Trophoblast cell (in vitro differentiated cells and primary cell): Measurements from ENCODE around the gene COL16A1.

Source experiments
- DNase-seq, 2 donors: peaks; one replicate each; pipeline ENCODE4 v3.0.0-alpha.2; 2016
- H2AFZ ChIP-seq: 2 replicates; pipeline ENCODE4 v1.6.1; 2013; ENCODE audit warnings: low read length, moderate library complexity, mild to moderate bottlenecking; ENCODE audit not compliant: insufficient read depth, poor library complexity
- H2AK5ac ChIP-seq: 2 replicates; pipeline ENCODE4 v1.6.1; 2013; ENCODE audit warnings: mild to moderate bottlenecking, low read length
- H2BK120ac ChIP-seq: 2 replicates; pipeline ENCODE4 v1.6.1; 2013; ENCODE audit warnings: low read length, mild to moderate bottlenecking, moderate library complexity; ENCODE audit not compliant: insufficient read depth, poor library complexity
- H2BK12ac ChIP-seq: 2 replicates; pipeline ENCODE4 v1.6.1; 2013; ENCODE audit warnings: mild to moderate bottlenecking, low read length, moderate library complexity
- H2BK5ac ChIP-seq: 2 replicates; pipeline ENCODE4 v1.6.1; 2013; ENCODE audit warnings: low read length, low read depth, moderate library complexity, mild to moderate bottlenecking; ENCODE audit not compliant: poor library complexity
- H3K14ac ChIP-seq: 2 replicates; pipeline ENCODE4 v1.6.1; 2013; ENCODE audit warnings: mild to moderate bottlenecking, low read length
- H3K18ac ChIP-seq: 2 replicates; pipeline ENCODE4 v1.6.1; 2013; ENCODE audit warnings: mild to moderate bottlenecking, low read length
- H3K23ac ChIP-seq: 2 replicates; pipeline ENCODE4 v1.6.1; 2013; ENCODE audit warnings: low read length
- H3K27ac ChIP-seq: 2 replicates; pipeline ENCODE4 v1.5.1; 2013; ENCODE audit warnings: low read depth, mild to moderate bottlenecking, inconsistent platforms, low read length, moderate library complexity
- H3K27me3 ChIP-seq: 2 replicates; pipeline ENCODE4 v1.6.1; 2013; ENCODE audit warnings: inconsistent platforms, mild to moderate bottlenecking, low read length, moderate library complexity; ENCODE audit not compliant: insufficient read depth
- H3K36me3 ChIP-seq, 2 experiments: 1 replicate in 1 of 2; 2 replicates in 1 of 2; pipeline ENCODE4 v1.6.1; 2013; ENCODE audit warnings: low read length in 2 of 2, mild to moderate bottlenecking in 2 of 2, moderate library complexity in 1 of 2; ENCODE audit not compliant: insufficient read depth in 2 of 2, control insufficient read depth in 1 of 2
- H3K4ac ChIP-seq: 2 replicates; pipeline ENCODE4 v1.6.1; 2013; ENCODE audit warnings: low read depth, mild to moderate bottlenecking, low read length, moderate library complexity
- H3K4me1 ChIP-seq, 2 experiments: 1 replicate in 1 of 2; 2 replicates in 1 of 2; pipeline ENCODE4 v1.6.1; 2013; ENCODE audit warnings: low read length in 2 of 2, mild to moderate bottlenecking in 2 of 2, moderate library complexity in 1 of 2; ENCODE audit not compliant: insufficient read depth in 2 of 2, control insufficient read depth in 1 of 2
- H3K4me2 ChIP-seq: 2 replicates; pipeline ENCODE4 v1.6.1; 2013; ENCODE audit warnings: inconsistent platforms, mild to moderate bottlenecking, low read length, moderate library complexity
- H3K4me3 ChIP-seq: 2 replicates; pipeline ENCODE4 v1.5.1; 2013; ENCODE audit warnings: mild to moderate bottlenecking, low read depth, low read length, inconsistent platforms
- H3K79me1 ChIP-seq: one replicate; pipeline ENCODE4 v1.6.1; 2013; ENCODE audit warnings: low read length
- H3K79me2 ChIP-seq: 2 replicates; pipeline ENCODE4 v1.6.1; 2013; ENCODE audit warnings: low read length, mild to moderate bottlenecking; ENCODE audit not compliant: control insufficient read depth, insufficient read depth, poor library complexity
- H3K9ac ChIP-seq: 2 replicates; pipeline ENCODE4 v1.6.1; 2013; ENCODE audit warnings: mild to moderate bottlenecking, low read length
- H3K9me3 ChIP-seq: 2 replicates; pipeline ENCODE4 v1.6.1; 2013; ENCODE audit warnings: low read depth, mild to moderate bottlenecking, control low read depth, inconsistent platforms, low read length; ENCODE audit not compliant: insufficient read depth
- H4K12ac ChIP-seq: 2 replicates; pipeline ENCODE4 v1.6.1; 2013; ENCODE audit warnings: low read depth, mild to moderate bottlenecking, low read length, moderate library complexity
- H4K8ac ChIP-seq: 2 replicates; pipeline ENCODE4 v1.6.1; 2013; ENCODE audit warnings: low read depth, mild to moderate bottlenecking, low read length, moderate library complexity
- H4K91ac ChIP-seq: one replicate; pipeline ENCODE4 v1.6.1; 2013; ENCODE audit warnings: low read depth, mild to moderate bottlenecking, low read length, moderate library complexity
- WGBS: extraction: QIAGEN DNeasy Blood & Tissue Kit; methylation state at CpG from one replicate; pipeline ENCODE4 v1.1.7; 2013; ENCODE audit warnings: missing lambda C conversion rate; ENCODE audit not compliant: insufficient read length, insufficient coverage; ENCODE audit errors: extremely low coverage; 5-methylcytosine and 5-hydroxymethylcytosine counted together

The COL16A1 gene

DNA sequence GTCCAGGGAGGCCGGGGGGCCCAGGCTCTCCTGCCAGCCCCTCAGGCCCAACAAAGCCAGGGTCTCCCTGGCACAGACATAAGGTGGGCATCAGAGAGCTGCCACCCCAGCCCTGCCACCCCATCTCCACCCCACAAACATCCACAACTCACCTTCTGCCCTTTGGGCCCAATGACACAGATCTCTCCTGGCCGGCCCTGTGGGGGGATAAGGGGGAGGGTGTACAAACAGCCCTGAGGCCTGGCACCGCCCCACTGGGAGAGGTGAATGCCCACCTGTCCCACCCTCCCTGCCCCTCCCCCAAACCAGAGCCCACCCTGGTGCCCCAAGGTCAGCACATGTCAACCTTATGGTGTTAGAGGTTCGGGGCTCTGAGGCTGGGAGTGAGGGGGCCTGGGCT is 12.4 kb downstream of the COL16A1 start:
- peak overlapping the region; percentile 78 for H3K14ac ChIP-seq
- DNase-seq: no peak
- peak overlapping the region; percentile 53 for H3K18ac ChIP-seq
- H4K91ac ChIP-seq: peak overlapping the region; percentile 89
- no peak overlapping the region for H3K23ac ChIP-seq
- H3K27me3 ChIP-seq: no peaks in the 10 kb centered on the region
- peak overlapping the region; percentile 84 for H2AK5ac ChIP-seq
- peak overlapping the region; percentile 24 for H3K4ac ChIP-seq
- peaks cover 35% of the 10 kb centered on the region for H3K79me1 ChIP-seq
- peaks cover 38% of the 10 kb centered on the region in 2 experiments for H3K4me1 ChIP-seq
- H3K27ac ChIP-seq: peak overlapping the region; percentile 28
- no CpG with 5 or more reads among the region's 4 CpGs for WGBS
- H4K8ac ChIP-seq: peak overlapping the region; percentile 57
- H2BK12ac ChIP-seq: peak overlapping the region; percentile 74
- no peak overlapping the region for H4K12ac ChIP-seq
- no peak overlapping the region for H3K4me3 ChIP-seq
- H2BK5ac ChIP-seq: peak overlapping the region; percentile 77
- no peak overlapping the region for H2AFZ ChIP-seq
- peaks cover 50% of the 10 kb centered on the region in 2 experiments for H3K36me3 ChIP-seq
- H3K9me3 ChIP-seq: no peaks in the 10 kb centered on the region
- H3K9ac ChIP-seq: no peak overlapping the region
- H3K79me2 ChIP-seq: peaks cover 8% of the 10 kb centered on the region
- no peak overlapping the region for H3K4me2 ChIP-seq
- H2BK120ac ChIP-seq: peak overlapping the region; percentile 93

DNA sequence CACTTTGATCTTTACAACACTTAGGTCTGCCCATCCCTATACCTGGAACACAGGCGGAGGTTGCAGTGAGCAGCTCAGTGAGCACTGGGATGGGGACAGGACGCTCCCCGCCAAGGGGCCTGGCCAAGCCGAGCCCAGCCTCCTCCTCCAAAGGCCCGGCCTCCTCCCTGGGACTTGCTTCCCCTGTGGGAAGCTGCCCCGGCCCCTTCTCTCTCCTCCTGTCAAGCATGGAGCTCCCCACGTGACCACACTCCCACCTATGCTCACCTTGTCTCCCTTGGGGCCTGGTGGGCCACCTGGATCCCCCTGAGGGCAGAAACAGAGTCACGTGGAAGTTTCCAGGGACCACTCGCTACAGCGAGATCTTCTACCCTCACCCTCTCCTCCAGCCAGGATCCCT is 12.9 kb downstream of the COL16A1 start:
- H3K4me2 ChIP-seq: no peak overlapping the region
- H2AFZ ChIP-seq: no peak overlapping the region
- H2AK5ac ChIP-seq: peak overlapping the region; percentile 1
- H3K79me1 ChIP-seq: peaks cover 40% of the 10 kb centered on the region
- no peaks in the 10 kb centered on the region for H3K27me3 ChIP-seq
- no peak overlapping the region for H3K23ac ChIP-seq
- peak overlapping the region; percentile 2 for H3K27ac ChIP-seq
- no peak overlapping the region for H3K4me3 ChIP-seq
- H2BK5ac ChIP-seq: peak overlapping the region; percentile 69
- H3K4ac ChIP-seq: no peak overlapping the region
- H3K9ac ChIP-seq: no peak overlapping the region
- no peak for DNase-seq
- no peaks in the 10 kb centered on the region for H3K9me3 ChIP-seq
- peaks cover 46 to 47% of the 10 kb centered on the region in 2 experiments for H3K36me3 ChIP-seq
- H2BK120ac ChIP-seq: peak overlapping the region; percentile 92
- no CpG with 5 or more reads among the region's 10 CpGs for WGBS
- peaks cover 42 to 43% of the 10 kb centered on the region in 2 experiments for H3K4me1 ChIP-seq
- H4K8ac ChIP-seq: peak overlapping the region; percentile 7
- no peak overlapping the region for H4K12ac ChIP-seq
- H3K79me2 ChIP-seq: peaks cover 8% of the 10 kb centered on the region
- peak overlapping the region; percentile 15 for H3K14ac ChIP-seq
- H4K91ac ChIP-seq: peak overlapping the region; percentile 89
- peak overlapping the region; percentile 77 for H3K18ac ChIP-seq
- peak overlapping the region; percentile 96 for H2BK12ac ChIP-seq

DNA sequence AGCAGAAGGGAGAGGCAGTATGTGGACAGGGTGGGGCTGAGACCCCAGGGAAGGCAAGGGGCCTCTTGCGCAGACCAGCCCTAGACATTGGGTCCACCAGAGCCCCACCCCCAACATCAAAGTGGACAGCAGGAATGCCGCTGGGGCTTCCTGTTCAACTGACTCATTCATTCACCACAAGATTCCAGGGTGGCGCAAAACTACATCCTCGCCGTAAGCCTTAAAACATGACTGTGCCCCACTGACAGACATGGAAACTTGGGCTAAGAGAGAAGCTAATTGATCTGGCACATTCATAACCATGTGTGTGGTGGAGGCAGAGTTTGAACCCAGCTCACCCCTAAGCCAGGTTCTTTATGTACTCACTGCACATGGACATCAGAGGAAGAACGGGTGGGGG is 14.0 kb downstream of the COL16A1 start:
- peak overlapping the region; percentile 89 for H4K91ac ChIP-seq
- H3K14ac ChIP-seq: peak overlapping the region; percentile 79
- peak overlapping the region; percentile 69 for H2BK5ac ChIP-seq
- no peak overlapping the region for H3K9ac ChIP-seq
- peak overlapping the region; percentile 77 for H3K18ac ChIP-seq
- DNase-seq: peak in 1 of 2 donors; percentile 41
- H3K9me3 ChIP-seq: no peaks in the 10 kb centered on the region
- peak overlapping the region; percentile 78 for H4K8ac ChIP-seq
- peak overlapping the region; percentile 84 for H3K4ac ChIP-seq
- H2AK5ac ChIP-seq: peak overlapping the region; percentile 83
- H3K4me2 ChIP-seq: peak overlapping the region; percentile 12
- peaks cover 37 to 42% of the 10 kb centered on the region in 2 experiments for H3K36me3 ChIP-seq
- no peak overlapping the region for H3K23ac ChIP-seq
- H2BK120ac ChIP-seq: peak overlapping the region; percentile 92
- H3K4me1 ChIP-seq: peaks cover 50 to 52% of the 10 kb centered on the region in 2 experiments
- peak overlapping the region; percentile 96 for H2BK12ac ChIP-seq
- H3K27me3 ChIP-seq: no peaks in the 10 kb centered on the region
- H3K79me1 ChIP-seq: peaks cover 46% of the 10 kb centered on the region
- H4K12ac ChIP-seq: peak overlapping the region; percentile 18
- H3K27ac ChIP-seq: peak overlapping the region; percentile 55
- WGBS: no CpG with 5 or more reads among the region's 6 CpGs
- H2AFZ ChIP-seq: no peak overlapping the region
- H3K4me3 ChIP-seq: no peak overlapping the region
- H3K79me2 ChIP-seq: peaks cover 8% of the 10 kb centered on the region

DNA sequence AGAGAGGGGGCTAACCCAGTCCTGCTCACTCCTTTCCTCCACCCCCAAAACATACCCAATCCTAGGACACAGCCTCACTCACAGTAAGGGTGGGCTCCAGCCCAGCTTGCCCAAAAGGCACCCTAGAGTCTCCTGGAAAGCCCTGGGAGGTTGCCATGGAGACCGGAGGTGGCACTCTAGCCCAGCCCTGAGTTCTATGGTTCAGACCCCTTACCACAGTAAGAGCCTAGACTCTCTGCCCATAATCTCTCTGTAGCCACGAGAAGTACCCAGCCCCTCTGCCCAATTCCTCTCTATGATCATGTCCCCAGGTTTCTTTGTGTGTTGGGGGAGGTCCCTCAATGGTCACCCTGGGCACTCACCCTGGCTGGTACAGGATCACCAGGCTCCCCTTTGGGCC is 14.4 kb downstream of the COL16A1 start:
- H2AFZ ChIP-seq: peak overlapping the region; percentile 8
- H2AK5ac ChIP-seq: peak overlapping the region; percentile 69
- H3K27ac ChIP-seq: peak overlapping the region; percentile 55

More for the DNA sequence above, 14.4 kb downstream of the COL16A1 start:
- Histone ChIP-seq H3K79me2 (peaks cover 8% of the 10 kb centered on the region), H3K79me1 (peaks cover 50% of the 10 kb centered on the region), H3K4me2 (peak overlapping the region; percentile 12), H3K27me3 (no peaks in the 10 kb centered on the region), H3K36me3 (peaks cover 36 to 42% of the 10 kb centered on the region in 2 experiments), H2BK120ac (peak overlapping the region; percentile 79), H4K91ac (peak overlapping the region; percentile 87), H2BK5ac (peak overlapping the region; percentile 51), H3K4me1 (peaks cover 50 to 52% of the 10 kb centered on the region in 2 experiments), H3K4ac (peak overlapping the region; percentile 15), H3K14ac (peak overlapping the region; percentile 65), H2BK12ac (peak overlapping the region; percentile 78), H3K9ac (no peak overlapping the region), H3K4me3 (no peak overlapping the region), H3K9me3 (no peaks in the 10 kb centered on the region), H4K12ac (peak overlapping the region; percentile 10), H4K8ac (peak overlapping the region; percentile 71), H3K18ac (peak overlapping the region; percentile 67), H3K23ac (no peak overlapping the region)
- no CpG with 5 or more reads among the region's 2 CpGs for WGBS
- DNase-seq: no peak
